HG03095 (cell line): ENCODE results near the gene LMF1.

Experiments used
- ATAC-seq: cut with Tn5 transposase; IDR thresholded peaks from one replicate; pipeline ENCODE4 v1.9.1; 2021; ENCODE audit warnings: moderate library complexity; ENCODE audit not compliant: unreplicated experiment

Gene LMF1

GRCh38 chr16:931626-932500 is 38.9 kb downstream of the LMF1 start:
- no peak for ATAC-seq

GRCh38 chr16:931171-931570 is 39.6 kb downstream of the LMF1 start:
- ATAC-seq = no peak

GRCh38 chr16:930511-930910 is 40.3 kb downstream of the LMF1 start:
- ATAC-seq = no peak

- ATAC-seq = no peak
These were observed 40.7 kb downstream of the LMF1 start for GRCh38 chr16:930076-930475.

GRCh38 chr16:929227-930073 is 41.3 kb downstream of the LMF1 start:
- ATAC-seq = no peak

- no peak for ATAC-seq
These were observed 42.3 kb downstream of the LMF1 start for GRCh38 chr16:928526-928925.

GRCh38 chr16:927931-928330 is 42.9 kb downstream of the LMF1 start:
- ATAC-seq = no peak

GRCh38 chr16:927406-927805 is 43.4 kb downstream of the LMF1 start:
- no peak for ATAC-seq

GRCh38 chr16:926715-927114 is 44.1 kb downstream of the LMF1 start:
- ATAC-seq = no peak

- ATAC-seq = no peak
These were observed 46.0 kb downstream of the LMF1 start for GRCh38 chr16:924806-925205.

- ATAC-seq = no peak
These were observed 46.7 kb downstream of the LMF1 start for GRCh38 chr16:924063-924462.

GRCh38 chr16:923184-923583 is 47.6 kb downstream of the LMF1 start:
- ATAC-seq = no peak

- no peak for ATAC-seq
These were observed 48.7 kb downstream of the LMF1 start for GRCh38 chr16:922051-922450.

- no peak for ATAC-seq
These were observed 49.4 kb downstream of the LMF1 start for GRCh38 chr16:921321-921905.

GRCh38 chr16:920717-921116 is 50.1 kb downstream of the LMF1 start:
- no peak for ATAC-seq

- ATAC-seq = no peak
These were observed 50.6 kb downstream of the LMF1 start for GRCh38 chr16:920051-920681.

- ATAC-seq = no peak
These were observed 51.1 kb downstream of the LMF1 start for GRCh38 chr16:919658-920050.

- no peak for ATAC-seq
These were observed 51.8 kb downstream of the LMF1 start for GRCh38 chr16:918741-919657.

- ATAC-seq = no peak
These were observed 52.7 kb downstream of the LMF1 start for GRCh38 chr16:918068-918467.

- no peak for ATAC-seq
These were observed 53.2 kb downstream of the LMF1 start for GRCh38 chr16:917591-918061.
